ENCODE measurements around the gene FOXP4.

FOXP4 gene

DNA sequence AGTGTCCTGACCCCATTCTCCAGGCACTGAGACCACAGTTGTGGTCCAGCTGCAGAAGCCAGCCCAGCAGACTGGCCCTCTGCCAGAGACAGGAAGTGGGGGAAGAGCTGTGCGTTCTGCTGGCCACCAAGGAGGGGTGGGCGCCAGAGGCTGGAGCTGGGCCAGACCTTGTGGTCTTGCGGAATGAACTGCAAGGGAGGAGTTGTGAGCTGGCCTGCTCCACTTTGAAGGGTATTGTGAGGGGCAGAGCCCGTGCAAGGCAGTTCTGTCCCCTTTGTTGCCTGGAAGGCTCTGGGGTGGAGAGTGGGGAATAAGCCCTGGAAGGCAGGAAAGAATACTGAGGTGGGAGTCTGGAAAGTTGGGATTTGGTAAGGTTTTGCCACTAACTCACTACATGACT, 88.5 kb downstream of the FOXP4 start:
- no peak for DNase-seq

DNA sequence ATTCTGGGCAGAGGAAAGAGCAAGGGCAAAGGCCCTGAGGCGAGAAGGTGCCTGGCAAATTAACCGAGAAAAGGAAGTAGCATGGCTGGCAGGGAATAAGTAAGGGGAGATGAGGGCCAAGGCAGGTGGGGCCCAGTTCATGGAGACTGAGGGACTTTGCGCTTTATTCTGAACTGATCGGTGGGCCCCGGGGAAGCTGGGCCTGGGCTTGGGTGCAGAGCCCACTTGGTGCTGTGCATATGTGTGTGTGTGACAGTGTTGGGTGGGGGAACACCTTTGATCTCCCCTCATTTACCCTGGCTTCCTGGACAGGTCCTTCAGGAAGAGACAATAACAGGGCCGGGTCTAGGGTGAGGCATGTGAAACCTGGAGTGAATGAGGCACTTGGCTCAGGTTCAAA, 89.2 kb downstream of the FOXP4 start:
- DNase-seq: no peak

DNA sequence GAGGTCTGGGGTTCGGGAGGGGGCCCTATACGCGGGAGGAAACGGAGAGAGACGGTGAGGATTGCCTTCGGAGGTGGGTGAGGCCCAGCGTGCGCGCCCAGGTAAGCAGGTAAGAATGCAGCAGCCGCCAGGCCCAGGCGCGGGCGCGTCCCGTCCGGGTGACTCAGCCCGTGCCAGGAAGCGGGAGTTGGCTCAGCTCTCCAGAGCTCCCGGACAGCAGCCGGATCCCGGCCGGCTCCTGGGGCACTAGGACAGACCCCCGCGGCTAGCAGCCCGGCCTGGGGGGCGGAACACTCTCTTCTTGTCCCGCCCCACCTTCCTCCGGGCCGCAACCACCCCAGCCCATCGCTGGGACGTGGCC, 90.6 kb downstream of the FOXP4 start:
- DNase-seq: no peak

DNA sequence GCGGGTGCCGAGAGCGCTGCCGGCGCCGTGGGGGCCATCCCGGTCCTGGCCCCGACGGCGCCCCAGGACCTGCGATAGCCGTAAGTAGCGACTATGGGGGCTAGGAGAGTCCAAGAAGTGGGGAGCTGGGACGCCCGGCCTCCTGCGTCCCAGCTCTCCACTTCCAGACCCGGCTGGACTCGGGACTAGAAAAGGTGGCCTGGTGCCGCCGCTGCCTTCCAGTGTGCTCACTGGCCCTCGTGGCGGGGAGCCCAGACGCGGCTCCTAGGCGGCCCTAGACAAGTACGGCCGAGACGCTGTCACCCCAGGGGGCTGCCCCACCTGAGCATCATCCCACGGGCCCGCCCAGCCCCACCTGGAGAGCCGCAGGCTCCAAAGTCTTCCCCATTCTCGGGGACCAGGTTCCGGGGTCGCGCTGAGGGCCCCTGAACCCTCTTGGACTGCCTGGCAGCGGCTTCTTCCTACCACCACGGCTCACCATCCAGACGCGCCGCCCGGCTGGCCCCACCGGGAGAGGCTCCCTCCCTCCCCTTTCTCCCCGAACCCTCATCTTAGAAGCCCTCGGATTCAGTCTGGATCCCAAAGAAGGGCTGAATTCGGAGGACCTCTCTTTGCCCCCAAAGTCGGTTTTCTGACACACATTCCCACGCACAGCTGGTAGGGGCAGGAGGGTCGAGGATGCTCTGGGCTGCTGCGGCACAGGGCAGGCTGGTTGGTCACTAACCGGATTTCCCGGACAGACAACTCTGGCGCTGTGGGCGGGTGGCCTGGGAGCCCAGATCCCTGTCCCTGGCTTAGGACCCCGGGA, 91.2 kb downstream of the FOXP4 start:
- no peak for DNase-seq

DNA sequence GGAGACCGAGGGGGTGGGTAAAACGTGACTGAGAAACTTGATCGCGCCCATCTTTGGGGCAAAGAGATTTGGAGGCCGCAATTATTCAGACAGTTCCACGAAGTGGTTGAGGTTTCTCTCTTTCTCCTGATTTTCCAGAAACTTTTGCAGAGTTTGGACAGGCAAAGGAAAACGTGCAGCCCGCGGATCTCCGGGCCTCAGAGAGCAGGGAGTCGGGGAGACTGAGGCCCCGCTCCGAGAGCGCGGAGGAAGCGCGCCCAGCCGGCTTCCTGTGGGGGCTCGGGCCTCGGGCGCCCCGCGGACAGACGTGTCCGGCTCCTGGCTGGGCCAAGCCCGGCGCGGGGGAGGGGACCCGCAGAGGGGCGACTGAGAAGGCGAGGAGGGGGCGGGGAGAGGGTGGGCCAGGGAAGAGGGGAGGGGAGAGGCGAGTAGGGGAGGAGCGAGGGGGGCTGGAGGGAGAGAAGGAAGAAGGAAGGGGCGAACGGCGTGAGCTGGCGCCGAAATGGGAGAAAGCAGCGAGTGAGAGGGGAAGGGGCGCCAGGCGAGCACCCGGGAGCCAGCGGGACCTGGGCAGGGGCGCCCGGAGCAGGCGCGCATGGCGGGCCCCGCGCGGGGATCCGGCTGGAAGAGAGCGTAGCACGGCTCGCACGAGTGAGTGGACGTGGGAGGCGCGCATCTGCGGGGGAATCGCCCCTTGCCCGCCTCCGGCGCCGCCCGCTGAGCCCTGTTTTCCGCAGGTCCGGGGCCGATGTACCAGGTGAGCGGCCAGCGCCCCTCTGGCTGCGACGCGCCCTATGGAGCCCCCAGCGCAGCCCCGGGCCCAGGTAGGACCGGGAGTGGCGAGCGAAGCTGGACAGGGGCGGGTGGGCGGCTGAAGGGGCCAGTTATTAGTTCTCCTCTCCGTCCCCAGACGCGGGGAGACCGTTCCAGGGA, 92.1 kb downstream of the FOXP4 start, which contains the start of gene MDFI:
Gene MDFI (plus strand): TSS at position 467 of the 933 bp plus-strand sequence. CDS start 282 bp downstream, at position 749.
- DNase-seq: no peak

DNA sequence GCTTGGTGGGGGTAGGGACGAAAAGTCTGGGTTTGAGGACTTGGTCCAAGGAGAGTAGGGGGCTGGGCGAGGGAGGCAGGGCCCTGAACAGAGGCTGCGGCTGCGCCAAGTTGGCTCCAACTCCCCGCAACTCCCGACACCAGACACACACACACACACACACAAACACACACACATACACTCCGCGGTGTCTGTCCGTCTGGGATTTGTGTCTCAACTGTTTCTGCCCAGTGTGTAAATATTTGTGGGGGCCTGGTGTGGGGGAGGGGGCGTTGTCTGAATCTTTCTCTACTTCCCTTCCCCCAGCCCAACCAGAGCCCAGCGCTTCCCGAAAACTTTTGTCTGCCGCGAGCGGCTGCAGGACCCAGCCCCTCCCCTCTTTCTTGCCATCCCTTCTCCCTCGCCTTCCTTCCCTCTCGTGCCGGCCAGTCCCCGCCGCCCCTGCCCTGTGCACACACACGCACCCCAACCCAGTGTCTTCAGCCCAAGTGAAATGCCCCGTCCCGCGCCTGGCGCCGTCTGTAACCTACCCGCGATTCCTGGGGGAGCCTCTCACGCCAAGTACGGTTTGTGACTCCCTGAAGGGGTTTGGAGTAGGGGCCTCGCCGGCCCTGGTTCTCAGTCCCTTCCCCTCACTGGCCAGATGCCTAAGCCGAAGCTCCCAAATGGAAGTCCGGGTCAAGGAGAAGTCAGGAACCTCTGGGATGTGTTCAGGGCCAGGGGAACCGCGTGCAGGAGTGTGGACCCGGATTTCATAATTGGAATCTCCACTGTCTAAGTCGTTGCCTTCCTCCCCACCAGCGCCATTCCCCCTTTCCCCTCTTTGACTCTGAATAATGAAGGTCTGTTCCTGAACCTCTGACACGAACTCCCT, 93.0 kb downstream of the FOXP4 start:
- no peak for DNase-seq

DNA sequence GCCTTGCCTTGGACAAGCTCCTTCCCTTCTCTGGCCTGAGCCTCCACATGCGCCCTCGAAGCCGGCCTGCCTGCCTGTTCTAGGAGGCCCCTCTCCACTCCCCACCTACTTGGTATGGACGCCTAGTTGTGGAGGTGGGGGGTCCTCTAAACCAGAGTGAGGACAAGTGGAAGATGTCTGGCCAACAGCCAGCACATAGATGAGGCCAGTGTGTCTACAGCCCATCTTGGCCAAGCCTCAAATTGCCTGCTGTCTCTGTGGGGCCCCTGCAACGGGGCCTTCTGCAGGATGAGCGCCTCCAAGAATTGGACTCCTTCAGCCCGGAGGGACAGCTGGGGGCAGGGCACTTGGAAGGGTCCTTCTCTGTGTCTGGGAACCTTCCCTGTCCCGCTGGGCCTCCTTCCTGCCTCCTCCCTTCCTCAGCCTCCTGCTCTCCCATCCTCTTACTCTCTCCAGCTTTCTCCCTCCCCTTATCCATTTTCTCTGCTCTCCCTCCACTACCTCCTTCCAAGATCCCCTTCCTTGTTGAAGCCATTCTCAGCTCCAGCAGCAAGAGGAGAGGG, 93.7 kb downstream of the FOXP4 start:
- DNase-seq: no peak

DNA sequence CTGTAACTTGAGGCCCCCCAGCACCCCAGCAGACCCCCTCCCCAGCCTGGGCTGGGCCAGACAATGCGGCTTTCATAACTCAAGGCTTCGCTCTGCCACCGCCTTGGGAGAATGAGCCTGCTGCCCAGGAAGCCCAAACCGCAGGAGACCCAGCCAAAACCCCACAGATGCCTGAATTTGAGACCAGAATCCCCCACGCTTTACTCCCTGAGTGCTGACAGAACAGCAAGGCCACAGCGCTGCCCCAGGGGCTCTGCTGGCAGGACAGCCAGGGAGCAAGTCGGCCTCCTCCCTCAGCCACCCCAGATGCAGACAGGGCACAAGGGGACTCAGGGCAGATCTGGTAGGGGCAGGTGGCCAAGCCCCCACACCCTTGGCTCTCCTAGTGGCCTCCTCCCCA, 94.2 kb downstream of the FOXP4 start:
- DNase-seq: no peak

DNA sequence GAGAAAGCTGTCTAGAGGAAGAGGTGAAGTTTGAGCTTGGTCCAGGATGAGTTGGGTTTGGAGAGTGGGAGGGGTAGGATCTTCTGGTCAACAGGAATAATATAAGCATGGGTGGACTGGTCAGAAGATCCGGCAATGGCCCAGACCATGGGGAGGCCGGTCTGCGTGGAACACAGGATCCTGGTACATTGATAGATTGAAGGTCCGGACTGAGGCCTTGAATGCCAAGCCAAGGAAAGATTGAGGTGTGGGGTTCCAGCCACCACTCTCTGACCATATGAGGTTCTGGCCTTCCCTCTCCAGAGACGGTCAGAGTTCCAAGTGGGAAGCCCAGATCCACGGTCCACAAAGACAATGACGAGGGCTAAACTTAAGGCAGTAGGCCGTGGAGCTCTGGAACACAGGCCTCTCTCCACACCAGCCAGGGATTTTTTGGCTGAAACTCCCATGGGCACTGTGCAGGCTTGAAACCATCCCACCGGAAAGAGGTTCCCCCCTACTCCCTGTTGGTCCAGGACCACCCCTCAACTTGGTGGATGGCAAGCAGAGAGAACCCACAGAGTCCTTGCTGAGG, 95.3 kb downstream of the FOXP4 start:
- DNase-seq: no peak

DNA sequence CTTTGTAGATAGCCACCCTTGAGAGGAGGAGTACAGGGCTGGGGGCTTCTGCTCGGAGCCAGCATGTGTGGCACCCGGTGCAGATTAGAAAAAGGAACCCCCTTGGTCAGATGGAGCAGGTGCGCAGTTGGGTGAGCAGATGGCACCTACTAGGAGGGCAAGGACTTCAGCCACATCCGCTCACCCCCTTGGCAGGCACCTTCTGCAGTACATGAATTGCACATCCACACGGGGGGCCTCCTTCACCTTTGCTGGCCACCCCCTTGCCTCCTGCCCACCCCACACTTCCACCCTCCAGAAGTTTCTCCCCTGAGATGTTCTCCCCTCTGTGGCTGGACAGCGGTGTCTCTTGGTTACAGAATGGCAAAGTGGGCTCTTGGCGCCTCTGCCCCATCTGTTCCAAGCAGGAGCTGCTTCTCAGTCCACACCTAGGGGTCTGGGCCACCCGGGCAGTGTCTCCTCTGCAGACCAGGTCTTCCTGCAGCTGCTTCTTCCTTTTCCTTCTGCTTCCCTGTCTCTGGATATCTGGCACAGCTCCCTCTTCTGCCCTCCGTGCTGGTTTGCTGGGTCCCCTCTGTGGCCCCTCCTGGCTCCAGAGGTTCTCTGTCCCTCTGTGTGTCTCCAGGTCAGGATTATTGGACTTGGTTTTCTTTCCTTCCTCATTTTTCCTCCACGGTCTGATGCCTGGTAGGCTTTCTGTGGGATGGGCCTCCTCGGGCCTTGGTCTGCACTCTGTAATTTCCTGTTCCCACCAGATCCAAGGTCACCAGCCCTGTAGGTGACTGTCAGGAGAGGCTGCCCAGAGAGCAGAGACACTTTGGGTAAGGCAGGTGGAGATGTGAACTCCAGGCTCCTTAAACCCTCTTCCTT, 96.1 kb downstream of the FOXP4 start:
- DNase-seq: no peak

DNA sequence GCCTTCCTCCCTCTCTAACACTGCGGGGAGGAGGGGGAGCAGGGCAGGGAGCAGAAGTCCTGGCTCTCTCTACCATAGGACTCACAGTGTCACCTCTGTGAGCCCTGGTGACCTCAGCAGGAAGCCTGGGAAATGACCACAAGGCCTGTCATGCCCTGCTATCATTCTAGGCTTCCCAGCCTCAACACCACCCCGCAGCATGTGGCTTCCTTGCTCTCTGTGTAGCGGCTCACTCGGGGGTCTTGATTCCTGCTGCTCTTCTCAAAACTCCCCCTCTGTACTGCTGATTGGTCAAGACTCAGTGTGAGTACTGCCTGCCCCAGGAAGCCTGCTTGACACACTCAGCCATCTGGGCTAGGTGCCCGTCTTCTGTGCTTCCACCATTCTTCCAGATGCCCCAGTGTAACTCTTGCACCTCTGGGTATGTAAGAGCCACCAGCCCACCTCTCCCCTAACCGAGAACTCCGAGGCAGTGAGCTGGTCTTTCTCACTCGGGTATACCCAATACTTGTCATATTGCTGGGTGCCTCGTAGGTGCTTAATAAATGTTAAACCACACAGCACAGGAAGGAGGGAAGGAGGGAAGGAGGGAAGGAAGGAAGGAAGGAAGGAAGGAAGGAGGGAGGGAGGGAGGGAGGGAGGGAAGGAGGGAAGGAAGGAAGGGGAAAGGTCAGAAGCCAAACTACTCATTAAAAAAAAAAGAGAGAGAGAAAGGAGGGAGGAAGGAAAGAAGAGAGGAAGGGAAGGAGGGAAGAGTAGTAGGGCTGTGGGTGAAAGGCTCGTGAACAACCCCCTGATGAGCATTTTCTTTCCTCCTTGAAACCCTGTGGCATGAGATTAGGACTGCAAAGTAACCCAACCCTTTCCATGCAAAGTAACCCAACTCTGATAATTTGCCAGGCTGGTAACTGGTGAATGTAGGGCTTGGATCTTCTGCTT, 97.0 kb downstream of the FOXP4 start:
- peak; percentile 26 for DNase-seq

DNA sequence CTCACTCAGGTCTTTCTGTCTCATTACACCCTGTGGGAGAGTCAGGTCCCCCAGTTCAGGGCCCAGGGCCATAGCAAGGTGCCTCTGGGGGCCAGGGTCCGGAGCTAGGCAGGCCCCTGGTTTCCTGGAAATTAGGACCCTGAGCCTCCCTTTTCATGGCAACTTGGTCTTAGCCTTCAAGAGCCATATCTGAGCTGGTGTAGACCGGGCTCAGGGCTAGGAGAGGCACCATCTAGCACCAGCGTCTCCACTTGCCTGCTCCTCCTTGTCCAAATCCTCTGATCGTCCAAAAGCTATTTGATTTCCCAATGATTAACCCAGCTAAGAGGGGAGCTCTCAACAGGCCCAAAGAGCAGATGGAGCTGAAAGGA, 97.7 kb downstream of the FOXP4 start:
- no peak for DNase-seq

DNA sequence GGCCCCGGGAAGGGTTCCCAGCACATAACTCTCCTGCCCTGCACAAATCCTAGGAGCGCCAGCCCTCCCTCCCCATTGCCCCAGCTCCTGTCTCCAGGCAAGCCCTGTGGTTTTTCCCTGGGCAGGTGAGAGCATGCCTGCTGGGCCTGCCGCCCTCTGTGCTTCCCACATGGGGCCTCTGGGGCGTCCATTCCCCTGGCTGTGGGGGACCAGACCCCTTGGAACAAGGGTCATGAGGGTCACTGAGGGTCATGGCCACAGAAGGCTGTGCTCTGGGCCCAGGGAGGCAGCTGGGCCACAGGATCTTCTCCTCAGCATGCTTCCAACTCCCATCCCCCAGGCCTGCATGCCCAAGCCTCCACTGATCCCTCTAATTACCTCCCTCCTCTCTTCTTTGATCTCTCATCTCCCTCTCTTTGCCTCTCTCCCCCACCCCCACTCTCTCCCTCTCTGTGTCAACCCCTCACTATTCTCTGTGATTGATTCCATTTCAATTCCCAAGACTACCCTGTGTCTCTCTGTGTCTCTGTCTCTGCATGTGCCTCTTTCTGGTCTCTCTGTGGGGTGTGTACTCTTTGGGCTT, 98.2 kb downstream of the FOXP4 start:
- no peak for DNase-seq

DNA sequence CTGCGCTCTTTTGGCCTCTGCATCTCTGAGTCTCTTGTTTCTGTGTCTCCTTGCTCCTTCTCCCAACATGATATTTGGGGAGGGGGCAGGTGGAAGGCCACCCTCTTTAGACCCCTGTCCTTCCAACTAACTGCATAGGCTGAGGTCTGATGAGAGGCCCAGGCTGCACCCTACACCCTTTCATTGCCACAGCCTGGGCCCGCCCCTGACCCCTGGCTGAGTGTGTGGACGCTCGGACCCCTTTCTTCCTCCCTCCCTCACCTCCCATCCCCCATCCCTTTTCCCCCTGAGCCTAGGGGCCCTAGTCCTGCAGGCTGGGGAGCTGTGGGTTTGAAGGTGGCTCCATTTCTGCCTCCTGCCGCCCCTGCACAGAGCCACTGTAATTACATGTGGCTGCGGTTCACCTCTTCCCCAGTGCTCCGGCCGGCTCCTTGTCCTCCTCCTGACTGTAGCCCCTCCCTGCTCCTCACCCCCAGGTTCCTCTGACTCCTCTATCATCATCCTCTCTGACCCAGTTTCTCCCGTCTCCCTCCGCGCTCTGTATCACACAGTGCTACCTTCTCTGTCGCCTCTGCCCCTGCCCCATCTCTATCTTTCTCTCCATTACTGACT, 98.9 kb downstream of the FOXP4 start:
- no peak for DNase-seq

DNA sequence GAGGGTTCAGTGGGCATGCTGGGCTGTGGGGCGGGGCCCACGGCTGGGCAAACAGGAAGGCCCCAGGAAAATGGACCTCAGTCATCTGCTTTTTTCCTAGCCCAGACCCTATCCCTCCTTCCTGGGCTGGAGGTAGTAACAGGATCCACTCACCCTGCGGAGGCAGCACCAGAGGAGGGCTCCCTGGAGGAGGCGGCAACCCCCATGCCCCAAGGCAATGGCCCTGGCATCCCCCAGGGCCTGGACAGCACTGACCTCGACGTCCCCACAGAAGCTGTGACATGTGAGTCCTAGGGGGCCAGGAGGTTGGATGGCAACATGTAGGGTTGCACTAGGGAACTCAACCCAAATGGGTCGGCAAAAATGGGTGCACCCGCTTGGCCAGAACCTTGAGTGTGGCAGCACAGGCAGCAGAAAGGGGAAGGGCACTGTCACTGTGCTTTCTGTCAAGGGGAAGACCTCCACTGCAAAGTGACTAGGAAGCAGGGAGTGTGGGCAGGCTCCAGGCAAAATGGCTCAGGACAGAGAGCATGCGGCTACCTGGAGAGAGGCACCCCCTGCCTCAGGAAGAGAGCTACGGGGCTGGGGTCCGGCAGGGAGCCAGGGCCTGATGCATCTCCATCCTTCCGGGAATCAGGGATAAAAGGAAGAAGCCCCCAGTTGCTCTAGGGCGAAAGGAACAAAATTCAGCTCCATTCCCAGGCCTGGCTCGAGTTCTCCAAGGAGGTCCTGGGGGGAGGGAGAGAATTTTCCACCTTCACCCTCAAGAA, 100.0 kb downstream of the FOXP4 start:
- DNase-seq: no peak

DNA sequence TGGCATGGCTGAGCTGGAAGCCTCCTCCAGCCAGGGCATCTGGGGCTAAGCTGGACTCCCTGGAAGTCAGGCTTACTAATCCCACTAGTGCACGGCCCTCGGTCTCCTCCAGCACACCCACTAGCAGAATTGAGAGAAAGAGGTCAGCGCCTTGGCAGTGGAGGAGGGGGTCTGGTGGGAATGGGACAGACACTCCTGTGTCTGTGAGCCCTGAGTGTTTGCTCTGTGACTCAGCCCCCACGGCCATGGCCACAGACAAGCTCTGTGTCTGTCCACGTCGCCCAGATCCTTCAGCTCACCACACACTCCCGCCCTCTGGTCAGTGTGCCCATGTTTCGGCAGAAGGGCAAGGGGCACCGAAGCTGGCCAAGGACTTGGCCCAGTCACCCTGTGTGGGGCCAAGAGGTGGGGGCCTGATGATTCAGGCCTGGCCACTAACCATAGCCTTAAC, 100.9 kb downstream of the FOXP4 start:
- DNase-seq: no peak

DNA sequence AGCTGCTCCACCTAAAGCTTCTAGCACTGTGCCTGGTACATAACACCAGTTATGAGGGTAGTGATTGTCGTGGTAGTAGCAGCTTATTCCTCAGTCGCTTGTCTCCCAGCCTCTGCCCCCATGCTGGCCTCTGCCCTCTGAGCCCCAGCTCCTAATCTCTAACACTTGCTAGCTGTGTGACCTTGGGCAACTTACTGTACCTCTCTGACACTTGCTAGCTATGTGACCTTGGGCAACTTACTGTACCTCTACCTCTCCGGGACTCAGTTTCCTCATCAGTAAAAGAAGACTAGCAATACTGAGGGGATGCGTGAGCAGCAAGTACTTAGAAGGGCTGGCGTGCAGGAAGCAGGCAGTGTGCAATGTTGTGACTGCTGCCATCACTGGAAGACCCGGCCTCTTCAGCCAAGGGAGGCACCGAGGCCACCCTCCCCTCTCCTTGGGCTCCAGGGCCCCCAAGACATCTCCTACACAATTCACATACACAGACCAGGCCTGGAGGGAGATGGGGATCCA, 101.9 kb downstream of the FOXP4 start:
- DNase-seq: no peak

DNA sequence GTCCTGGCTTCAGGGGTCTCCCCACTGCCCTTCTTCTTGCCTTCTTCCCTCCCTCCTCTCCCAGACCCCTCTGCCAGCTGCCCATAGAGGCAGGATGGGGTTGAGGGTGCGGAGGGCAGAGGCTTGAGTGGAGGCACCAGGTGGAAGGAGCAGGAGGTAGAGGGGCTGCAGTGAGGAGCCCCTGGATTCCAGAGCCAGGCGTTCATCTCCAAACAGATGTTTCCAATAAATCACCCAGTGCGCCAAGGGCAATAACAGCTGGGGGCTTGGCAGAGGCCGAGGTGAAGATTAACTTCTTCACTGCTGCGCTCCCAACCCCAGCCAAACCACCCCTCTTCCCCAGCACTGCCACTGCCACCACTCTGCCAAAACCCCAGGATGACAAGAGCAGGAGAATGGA, 102.7 kb downstream of the FOXP4 start:
- DNase-seq: no peak

Measured in hematopoietic multipotent progenitor cell treated with erythropoietin and hydrocortisone succinate and interleukin-3 and kit ligand, for 6 days (in vitro differentiated cells).